HG03045 (cell line): Measurements from ENCODE around the gene MTSS2.

Experiments used
- ATAC-seq: cut with Tn5 transposase; IDR thresholded peaks from one replicate; pipeline ENCODE4 v1.9.1; 2021; ENCODE audit warnings: mild to moderate bottlenecking, moderate library complexity; ENCODE audit not compliant: unreplicated experiment

MTSS2 gene

DNA sequence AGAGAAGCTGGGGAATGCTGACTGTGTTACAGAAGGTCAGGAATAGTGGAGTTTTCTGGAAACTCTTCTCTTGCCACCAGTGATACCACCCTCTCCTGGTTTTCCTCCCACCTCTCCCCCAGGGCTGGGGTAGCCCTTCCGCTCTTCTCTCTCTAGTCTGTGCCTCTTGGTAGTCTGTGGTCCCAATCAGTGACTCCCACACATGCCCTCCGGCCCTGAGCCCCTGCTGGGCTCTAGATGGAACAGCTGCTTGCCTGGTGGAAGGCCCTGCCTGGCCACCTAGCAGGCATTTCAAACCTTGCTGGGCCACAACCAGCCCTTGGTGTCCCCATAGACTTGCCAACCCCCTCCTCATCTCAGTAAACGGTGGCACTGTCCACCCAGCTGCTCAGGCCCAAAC, 15.2 kb upstream of the MTSS2 start:
- ATAC-seq: no peak

- ATAC-seq: no peak
Observed at GRCh38 chr16:70700101-70701020, 14.5 kb upstream of the MTSS2 start.

DNA sequence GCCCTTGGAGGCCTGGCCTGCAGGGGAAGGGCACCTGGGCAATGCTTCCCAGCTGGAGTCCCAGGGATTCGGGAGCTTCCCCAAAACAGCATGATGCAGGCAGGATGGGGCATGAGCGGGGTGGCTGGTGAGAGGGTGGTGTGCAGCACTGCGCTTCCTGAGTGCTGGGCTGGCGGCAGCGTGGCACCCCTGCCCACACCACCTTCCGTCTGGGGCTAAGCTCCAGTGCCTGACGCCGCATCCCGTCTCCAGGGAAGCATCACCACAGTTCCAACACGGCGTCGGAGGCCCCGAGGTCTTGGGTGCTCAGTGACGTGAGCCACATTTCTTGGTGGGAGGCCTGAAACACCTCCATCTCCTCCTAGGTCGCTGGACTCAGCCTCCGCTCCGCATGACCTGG, 13.8 kb upstream of the MTSS2 start:
- no peak for ATAC-seq

GRCh38 chr16:70698901-70699300, 13.0 kb upstream of the MTSS2 start:
- no peak for ATAC-seq

DNA sequence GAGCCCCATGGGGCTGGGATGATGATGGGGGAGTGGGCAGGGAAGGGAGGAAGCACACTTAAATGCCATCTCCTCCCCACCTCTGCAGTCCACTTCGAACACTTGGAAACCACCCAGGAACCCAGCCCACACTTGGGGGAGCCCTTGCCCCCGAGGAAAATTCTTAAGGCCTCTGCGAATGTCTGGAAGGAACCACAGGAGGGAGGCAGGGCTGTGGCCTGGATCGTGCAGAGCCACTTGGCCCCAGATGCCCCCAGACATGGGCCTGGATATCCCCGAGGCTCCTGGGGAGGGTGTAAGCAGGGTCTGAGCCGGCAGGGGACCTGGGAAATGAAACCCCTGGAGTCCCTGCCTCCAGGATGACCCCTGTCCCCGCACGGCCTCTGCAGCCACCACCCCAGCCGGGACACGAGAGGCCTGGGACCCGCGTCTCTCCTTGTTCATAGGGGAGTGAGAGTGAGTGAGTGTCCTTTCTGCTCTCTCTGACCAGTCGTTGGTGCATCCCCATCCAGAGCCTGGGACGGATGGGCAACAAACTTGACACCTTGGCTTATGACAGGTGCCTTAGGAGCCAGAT, 11.8 kb upstream of the MTSS2 start:
- ATAC-seq: no peak

DNA sequence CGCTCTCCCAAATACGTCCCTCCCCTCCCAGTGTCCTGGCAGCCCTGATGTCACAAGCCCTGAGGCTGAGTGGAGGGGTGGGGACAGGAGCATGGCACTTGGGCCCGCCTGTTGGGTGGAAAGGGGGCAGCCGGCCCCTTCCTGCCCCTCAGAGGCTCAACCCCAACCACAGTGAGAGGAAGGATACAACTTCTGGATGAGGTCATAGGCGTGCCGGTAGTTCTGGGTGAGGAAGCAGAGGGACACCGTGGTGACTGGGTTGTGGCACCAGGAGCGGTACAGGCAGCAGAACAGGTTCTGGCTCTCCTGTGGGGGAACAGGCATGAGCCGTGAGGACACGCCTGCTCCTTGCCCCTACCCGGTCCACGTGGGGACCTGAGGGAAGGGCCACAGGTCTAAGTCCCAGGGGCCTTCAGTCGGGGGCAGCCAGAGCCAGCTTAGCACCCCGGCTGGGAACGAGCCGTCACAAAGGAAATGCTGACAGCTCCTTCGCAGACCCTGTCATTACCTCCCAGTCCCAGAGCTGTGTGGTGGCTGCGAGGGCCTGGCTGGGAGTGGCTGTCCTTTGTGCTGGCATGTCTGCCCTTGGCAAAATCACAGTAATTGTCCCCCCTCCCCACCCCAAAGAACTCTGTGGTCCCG, 11.2 kb upstream of the MTSS2 start:
- ATAC-seq: no peak

DNA sequence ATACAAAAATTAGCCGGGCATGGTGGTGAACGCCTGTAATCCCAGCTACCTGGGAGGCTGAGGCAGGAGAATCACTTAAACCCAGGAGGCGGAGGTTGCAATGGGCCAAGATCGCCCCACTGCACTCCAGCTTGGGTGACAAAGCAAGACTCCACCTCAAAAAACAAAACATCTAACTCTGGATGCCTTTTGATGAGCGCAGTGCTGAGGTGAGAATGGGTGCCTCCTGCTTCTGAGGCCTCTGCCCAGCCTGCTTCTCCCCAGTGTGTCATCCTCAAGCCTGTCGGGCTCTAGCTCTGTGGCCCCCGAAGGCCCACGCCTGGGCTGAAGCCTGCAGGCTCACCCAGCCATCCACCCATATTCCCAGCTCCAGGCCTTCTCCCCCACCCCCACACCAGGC, 10.5 kb upstream of the MTSS2 start:
- ATAC-seq: no peak

- ATAC-seq: no peak
Observed at GRCh38 chr16:70695331-70696070, 9.6 kb upstream of the MTSS2 start.

GRCh38 chr16:70694868-70695218, 9.0 kb upstream of the MTSS2 start:
- no peak for ATAC-seq

DNA sequence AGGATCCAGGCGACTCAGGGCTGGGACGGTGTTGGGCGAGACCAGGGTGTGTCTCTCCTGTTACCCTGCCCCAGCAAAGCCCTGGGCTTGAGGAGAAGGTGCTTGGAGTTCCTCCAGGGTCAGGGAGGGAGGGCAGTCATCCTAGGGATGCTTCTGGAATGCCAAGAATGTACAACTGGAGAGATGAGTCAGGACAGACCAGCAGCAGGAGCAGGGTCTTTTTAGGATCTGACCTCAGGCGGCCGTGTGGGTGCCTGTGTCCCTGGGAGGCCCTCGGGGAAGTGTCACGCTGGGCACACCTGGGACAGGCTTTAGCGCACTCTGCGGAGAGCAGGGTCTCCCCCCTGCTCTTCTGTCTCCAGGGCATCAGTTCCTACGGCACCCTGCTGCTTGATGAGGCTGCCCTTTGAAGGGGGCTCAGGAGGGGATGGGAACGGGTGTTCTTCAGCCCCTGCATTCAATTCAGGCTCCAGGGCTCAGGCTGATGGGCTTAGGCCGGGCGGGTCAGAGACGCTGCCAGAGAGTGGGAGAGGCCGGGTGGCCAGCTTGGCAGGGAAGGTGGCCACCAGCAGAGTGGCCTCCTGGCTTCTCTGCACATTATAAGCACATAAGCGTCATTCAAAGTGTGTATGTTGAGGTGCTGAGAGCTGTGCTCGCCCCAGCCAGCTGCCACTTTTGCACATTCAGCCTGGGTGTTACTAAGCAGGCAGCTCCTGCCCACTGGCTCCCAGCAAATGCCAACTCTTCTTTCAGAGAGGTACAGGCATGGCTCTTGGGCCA, 8.4 kb upstream of the MTSS2 start:
- no peak for ATAC-seq

DNA sequence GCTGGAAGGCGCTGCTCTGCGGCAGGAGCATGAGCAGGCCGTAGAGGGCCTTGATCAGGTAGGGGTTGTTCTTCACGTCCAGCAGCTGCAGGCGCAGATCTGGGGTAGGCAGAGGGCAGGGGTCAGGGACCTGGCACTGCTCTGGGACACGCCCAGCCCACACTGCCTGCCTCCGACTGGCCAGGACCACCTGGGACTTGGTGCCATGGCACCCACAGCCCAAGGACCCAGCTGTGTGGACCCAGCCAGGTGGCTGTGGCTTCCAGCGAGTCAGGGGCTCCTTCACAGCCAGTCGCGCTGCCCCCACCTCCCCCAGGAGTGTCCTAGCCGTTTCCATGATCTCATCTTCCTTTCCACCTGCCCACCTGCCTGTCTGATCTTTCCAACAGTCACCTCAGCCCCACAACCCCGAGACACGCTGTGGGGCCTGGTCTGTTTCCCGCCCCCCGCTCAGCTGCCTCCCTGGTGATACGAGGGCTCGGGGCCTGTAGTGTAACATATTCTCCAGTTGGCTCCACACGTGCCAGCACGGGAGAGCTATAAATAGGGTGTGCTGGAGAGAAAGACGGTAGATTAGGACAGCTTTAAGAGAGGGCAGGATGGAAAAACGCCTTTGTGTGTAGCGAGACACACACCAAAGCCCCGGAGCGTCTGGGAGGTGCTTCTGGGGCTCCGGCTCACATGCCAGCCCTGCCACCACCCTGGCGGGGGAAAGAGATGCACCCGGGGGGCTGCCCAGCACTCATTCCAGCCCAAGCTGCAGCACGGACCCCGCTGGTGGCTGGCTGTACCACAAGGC, 7.2 kb upstream of the MTSS2 start:
- ATAC-seq: no peak

- no peak for ATAC-seq
Observed at GRCh38 chr16:70692130-70692872, 6.4 kb upstream of the MTSS2 start.

- no peak for ATAC-seq
Observed at GRCh38 chr16:70691223-70692129, 5.6 kb upstream of the MTSS2 start.

DNA sequence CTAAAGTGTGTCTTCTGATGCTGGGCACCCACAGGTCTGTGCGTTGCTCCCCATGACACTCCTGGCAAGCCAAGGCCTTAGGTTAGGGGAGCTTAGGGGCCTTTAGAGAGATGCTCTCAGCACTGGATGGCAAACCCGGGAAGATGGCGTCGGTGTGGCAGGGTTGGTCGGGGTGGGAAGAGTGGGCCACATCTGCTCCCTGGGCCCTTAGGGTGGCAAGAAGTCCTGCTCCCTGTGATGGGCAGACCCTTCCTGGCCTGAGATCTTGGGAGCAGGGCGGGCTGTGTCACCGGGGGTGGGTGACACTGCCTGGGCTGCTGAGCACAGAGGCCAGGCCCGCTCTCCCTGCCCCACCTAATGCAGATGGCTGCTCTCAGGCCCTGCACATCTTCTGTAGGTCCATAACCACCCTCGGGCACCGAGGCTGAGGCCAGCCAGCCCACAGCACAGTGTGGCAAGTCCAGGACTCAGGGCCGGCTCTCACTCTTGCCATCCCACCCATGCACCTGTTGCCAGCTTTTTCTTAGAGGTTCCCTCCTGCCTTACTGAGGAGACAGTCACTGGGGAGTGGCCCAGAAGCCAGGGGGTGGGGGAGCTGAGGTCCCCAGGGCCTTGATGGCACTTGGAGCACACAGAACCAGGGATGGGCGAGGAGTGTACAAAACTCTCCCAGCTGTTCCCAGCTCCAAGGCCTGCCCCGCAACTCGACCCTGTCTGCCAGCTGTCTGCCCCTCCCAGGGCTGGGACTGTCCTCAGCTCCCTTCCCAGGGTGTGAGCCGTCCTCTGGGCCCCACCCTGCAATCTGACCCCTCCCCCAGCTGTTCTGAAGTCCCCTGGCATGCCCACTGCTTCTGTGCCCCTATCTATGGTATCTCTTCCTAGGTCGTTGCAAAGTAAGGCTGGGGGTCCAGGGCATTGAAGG, 4.4 kb upstream of the MTSS2 start:
- ATAC-seq: no peak

GRCh38 chr16:70689035-70689969, 3.4 kb upstream of the MTSS2 start:
- no peak for ATAC-seq

DNA sequence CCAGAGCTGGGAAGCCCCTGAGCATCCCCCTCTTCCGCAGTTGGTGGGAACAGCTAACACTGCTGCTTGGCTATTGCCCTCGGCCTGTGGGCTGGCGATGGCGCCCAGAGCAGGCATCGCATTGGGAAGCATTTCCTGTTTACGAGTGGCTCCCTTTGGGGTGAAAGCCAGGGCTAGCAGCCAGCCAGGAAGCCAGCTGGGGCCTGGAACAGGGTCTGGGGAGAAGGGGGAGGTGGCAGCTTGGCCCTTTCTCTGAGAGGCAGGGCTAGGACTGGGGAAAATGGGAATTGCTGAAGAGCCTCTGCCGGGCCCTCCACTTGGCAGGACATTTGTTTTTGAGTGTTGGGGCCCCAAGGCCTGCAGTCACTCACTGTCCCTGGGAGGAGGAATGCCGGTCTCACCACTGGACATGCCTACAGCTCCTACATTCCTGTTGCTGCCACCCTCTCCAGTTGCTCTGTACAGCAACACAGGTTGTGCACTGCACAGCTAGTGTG, 2.4 kb upstream of the MTSS2 start:
- ATAC-seq: no peak
